ENCODE measurements around the gene ABCC1.
A peak's percentile ranks its signal among the peaks of the same experiment; 100 is the strongest.

The ABCC1 gene

GRCh38 chr16:16073001-16073545, 123.7 kb downstream of the ABCC1 start:
- no peaks in the 10 kb centered on the region for H3K27me3 ChIP-seq
- no peak overlapping the region for H3K27ac ChIP-seq
- TF ChIP-seq, protein P1, sequence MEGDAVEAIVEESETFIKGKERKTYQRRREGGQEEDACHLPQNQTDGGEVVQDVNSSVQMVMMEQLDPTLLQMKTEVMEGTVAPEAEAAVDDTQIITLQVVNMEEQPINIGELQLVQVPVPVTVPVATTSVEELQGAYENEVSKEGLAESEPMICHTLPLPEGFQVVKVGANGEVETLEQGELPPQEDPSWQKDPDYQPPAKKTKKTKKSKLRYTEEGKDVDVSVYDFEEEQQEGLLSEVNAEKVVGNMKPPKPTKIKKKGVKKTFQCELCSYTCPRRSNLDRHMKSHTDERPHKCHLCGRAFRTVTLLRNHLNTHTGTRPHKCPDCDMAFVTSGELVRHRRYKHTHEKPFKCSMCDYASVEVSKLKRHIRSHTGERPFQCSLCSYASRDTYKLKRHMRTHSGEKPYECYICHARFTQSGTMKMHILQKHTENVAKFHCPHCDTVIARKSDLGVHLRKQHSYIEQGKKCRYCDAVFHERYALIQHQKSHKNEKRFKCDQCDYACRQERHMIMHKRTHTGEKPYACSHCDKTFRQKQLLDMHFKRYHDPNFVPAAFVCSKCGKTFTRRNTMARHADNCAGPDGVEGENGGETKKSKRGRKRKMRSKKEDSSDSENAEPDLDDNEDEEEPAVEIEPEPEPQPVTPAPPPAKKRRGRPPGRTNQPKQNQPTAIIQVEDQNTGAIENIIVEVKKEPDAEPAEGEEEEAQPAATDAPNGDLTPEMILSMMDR (IDR thresholded peaks at IDR 0.05) = no peak
- H3K9me3 ChIP-seq = no peaks in the 10 kb centered on the region
- H3K36me3 ChIP-seq = peaks cover 26% of the 10 kb centered on the region
- H3K4me1 ChIP-seq (ENCODE audit: control insufficient read depth in 1 of 2, insufficient read depth in 1 of 2, low read depth in 1 of 2, low read length in 1 of 2) = peaks cover 40% of the 10 kb centered on the region in 2 experiments
- no peak overlapping the region for H3K4me3 ChIP-seq (ENCODE audit: low read depth in 1 of 2, low read length in 1 of 2)

DNA sequence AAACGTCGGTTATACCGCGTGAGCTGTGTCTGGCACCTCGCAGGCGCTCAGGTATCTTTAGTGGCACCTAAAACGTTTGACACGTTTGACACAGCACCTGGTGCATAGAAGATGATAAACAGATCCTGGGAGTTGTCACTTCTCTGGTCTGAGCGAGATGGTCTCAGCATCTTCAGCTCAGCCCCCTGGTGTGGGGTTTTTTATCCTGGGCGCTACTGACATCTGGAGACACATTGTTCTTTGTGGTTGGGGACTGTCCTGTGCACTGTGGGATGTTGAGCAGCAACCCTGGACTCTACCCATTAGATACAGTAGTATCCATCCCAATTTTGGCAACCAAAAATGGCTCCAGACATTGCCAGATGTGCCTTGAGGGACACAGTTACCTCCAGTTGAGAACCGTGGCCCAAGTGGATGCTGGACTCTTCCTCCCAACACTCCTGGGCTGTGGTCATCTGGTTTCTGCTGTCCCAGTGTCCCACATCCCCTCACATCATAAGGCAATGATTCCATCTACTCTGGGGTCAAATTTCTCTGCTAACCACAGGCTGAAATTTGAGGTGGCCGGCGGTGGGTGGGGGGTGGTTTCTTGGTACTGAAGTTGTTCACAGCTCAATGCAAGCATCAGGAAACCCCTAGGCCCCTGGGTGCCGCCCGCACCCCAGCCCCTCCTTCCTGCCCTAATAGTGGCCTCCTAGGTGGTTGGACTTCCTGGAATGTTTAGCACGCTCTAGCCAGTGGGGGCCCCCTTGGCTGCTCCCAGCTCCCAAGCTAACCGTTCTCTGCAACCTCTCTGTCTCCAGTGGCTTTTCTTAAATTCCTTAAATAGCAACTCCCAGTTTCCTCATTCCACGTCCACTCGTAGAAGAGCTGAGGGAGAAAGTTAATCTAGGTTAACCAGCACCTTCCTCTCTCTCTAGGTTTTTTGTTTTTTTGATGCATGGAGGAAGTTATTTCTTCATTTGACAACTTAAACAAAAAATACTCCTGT, 124.8 kb downstream of the ABCC1 start:
- Histone ChIP-seq H3K27me3 (no peaks in the 10 kb centered on the region), H3K36me3 (peaks cover 24% of the 10 kb centered on the region), H3K4me1 (ENCODE audit: control insufficient read depth in 1 of 2, insufficient read depth in 1 of 2, low read depth in 1 of 2, low read length in 1 of 2) (peaks cover 40% of the 10 kb centered on the region in 2 experiments), H3K27ac (peak overlapping the region; percentile 92), H3K4me3 (ENCODE audit: low read depth in 1 of 2, low read length in 1 of 2) (no peak overlapping the region), H3K9me3 (no peaks in the 10 kb centered on the region)
- TF ChIP-seq, protein P1 (IDR thresholded peaks at IDR 0.05) = no peak

- Histone ChIP-seq H3K9me3 (no peaks in the 10 kb centered on the region), H3K27me3 (no peaks in the 10 kb centered on the region), H3K4me1 (ENCODE audit: control insufficient read depth in 1 of 2, insufficient read depth in 1 of 2, low read depth in 1 of 2, low read length in 1 of 2) (peaks cover 40% of the 10 kb centered on the region in 2 experiments), H3K36me3 (peaks cover 31% of the 10 kb centered on the region), H3K27ac (peak overlapping the region; percentile 92), H3K4me3 (ENCODE audit: low read depth in 1 of 2, low read length in 1 of 2) (peak overlapping the region; percentile 58 to 61)
- TF ChIP-seq, protein P1 (IDR thresholded peaks at IDR 0.05) = no peak
These were observed 126.3 kb downstream of the ABCC1 start for GRCh38 chr16:16075488-16076422.

GRCh38 chr16:16076423-16076813, 127.0 kb downstream of the ABCC1 start:
- Histone ChIP-seq H3K27ac (peak overlapping the region; percentile 92), H3K27me3 (no peaks in the 10 kb centered on the region), H3K36me3 (peaks cover 33% of the 10 kb centered on the region), H3K9me3 (no peaks in the 10 kb centered on the region), H3K4me1 (ENCODE audit: control insufficient read depth in 1 of 2, insufficient read depth in 1 of 2, low read depth in 1 of 2, low read length in 1 of 2) (peaks cover 40% of the 10 kb centered on the region in 2 experiments), H3K4me3 (ENCODE audit: low read depth in 1 of 2, low read length in 1 of 2) (peak overlapping the region; percentile 58 to 61)
- TF ChIP-seq, protein P1 (IDR thresholded peaks at IDR 0.05) = no peak

- Histone ChIP-seq H3K9me3 (no peaks in the 10 kb centered on the region), H3K36me3 (peaks cover 45% of the 10 kb centered on the region), H3K4me3 (ENCODE audit: low read depth in 1 of 2, low read length in 1 of 2) (no peak overlapping the region), H3K27ac (no peak overlapping the region), H3K27me3 (no peaks in the 10 kb centered on the region), H3K4me1 (ENCODE audit: control insufficient read depth in 1 of 2, insufficient read depth in 1 of 2, low read depth in 1 of 2, low read length in 1 of 2) (peaks cover 22% of the 10 kb centered on the region in 2 experiments)
- TF ChIP-seq, protein P1 (IDR thresholded peaks at IDR 0.05) = no peak
These were observed 131.1 kb downstream of the ABCC1 start for GRCh38 chr16:16080465-16081065.
